ENCODE measurements around the gene COMT.

GRCh38 chr22:20003304-20003703 is 61.7 kb downstream of the COMT start:
- TF ChIP-seq CTCF (IDR thresholded peaks at IDR 0.05; ENCODE audit: borderline replicate concordance, extremely low read depth, low read length, poor library complexity, severe bottlenecking) (no peak), EZH2 (IDR thresholded peaks at IDR 0.05; ENCODE audit: borderline replicate concordance, low read depth, low read length, severe bottlenecking) (no peak)

Data from DND-41 (cell line).